GM19455 (cell line): ENCODE results near the gene CDH12.

Source experiments
- ATAC-seq: cut with Tn5 transposase; IDR thresholded peaks from one replicate; pipeline ENCODE4 v1.9.1; 2021; ENCODE audit not compliant: unreplicated experiment

Gene CDH12

DNA sequence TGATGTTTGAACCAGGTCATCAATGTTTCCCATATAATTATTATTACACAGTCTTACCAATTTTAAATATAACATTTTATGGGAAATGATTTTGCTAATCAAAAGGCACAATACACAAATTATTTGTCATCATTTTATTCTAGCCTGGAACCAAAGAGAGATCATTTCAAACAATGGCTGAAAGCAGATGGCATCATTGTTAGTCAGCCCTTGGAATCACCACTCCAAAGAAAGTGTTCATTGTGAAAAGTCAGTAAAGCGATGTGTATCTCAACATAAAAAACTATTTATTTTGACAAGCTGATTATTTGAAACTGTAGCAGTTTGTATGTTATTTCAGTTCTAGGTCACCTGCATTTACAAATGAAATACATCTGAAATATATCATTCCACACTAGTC is 1068.7 kb downstream of the CDH12 start:
- ATAC-seq, result no peak

DNA sequence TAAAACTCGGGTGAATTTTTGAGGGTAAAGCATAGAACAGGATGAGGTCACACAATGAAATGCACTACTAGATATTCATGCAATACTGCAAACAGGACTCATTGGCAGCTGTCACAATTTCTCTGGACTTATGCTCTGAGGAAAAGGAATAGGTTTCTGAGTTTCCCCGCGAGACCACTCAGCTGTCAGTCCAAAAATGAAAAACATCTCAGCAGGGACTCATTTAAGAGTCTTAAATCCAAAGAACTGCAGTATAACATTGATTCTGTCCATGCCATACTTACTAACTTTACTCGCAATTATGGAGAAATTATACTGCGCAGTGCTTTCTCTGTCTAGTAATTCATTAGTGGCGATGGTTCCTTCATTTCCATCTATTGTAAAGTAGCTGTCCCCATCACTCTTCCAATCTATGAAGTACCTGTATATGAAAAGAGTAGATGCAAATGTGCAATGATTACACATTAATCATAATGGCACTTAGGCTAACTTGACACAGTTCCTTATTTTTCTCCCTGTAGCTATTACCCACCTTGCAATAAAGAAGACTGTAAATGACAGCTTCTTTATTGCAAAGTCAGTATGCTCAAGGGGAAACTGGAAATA is 1070.0 kb downstream of the CDH12 start:
- ATAC-seq, result no peak

DNA sequence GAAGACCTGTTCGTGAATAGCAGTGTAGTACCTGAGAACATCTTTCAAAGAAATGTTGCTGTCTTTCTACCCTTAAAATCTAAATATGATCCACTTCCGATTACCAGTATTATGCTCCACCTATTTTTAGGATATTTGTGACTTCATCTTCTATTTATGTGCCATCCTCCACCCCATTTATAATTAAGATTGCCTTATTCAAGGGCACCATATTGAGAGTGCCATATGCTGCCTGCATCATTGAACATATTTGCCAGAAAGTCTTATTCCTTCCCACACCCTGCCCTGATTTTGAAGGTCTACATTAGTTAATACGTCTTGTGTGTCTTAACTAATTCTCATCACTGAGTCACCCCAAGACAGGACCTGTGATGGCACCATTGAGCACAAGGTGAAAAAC is 1076.7 kb downstream of the CDH12 start:
- no peak for ATAC-seq

DNA sequence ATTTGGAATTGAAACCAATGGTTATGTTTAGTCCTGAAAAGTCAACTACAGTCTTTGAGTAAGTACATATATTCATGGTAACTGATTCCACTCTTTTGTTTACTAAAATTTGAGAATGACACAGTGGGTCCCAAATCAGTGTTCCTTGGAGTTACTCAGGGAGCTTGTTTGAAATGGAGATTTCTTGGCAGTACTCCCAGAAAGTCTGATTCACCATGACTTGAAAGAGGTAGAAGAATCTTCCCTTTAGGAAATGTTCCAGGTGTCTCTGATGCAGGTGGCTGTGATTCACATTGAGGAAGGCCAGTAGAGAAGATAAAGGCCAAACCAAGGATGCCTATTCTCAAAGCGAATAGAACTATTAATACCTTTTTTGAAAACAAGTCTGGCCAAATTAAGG is 1078.3 kb downstream of the CDH12 start:
- no peak for ATAC-seq

DNA sequence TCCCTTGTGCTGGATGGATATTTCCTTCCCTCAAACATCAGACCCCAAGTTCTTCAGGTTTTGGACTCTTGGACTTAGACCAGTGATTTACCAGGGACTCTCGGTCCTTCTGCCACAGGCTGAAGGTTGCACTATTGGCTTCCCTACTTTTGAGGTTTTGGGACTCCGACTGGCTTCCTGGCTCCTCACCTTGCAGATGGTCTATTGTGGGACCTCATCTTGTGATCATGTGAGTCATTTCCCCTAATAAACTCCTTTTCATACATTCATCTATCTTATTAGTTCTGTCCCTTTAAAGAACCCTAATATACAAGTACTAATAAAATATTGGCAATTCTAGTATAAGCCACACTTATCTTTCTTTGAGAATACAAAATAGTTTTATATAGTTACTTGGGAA is 1078.9 kb downstream of the CDH12 start:
- no peak for ATAC-seq

DNA sequence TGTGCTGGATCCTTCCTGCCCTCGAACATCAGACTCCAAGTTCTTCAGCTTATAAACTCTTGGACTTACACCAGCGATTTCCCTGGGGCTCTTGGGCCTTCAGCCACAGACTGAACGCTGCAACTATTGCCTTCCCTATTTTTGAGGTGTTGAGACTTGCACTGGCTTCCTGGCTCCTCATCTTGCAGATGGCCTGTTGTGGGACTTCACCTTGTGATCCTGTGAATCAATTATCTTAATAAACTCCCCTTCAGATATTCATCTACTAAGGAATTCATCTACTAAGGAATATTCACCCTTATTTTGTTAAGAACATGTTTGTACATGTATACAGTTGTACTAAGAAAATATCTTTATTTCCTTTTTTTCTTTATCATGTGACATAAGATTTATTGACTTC is 1079.7 kb downstream of the CDH12 start:
- ATAC-seq, result no peak

DNA sequence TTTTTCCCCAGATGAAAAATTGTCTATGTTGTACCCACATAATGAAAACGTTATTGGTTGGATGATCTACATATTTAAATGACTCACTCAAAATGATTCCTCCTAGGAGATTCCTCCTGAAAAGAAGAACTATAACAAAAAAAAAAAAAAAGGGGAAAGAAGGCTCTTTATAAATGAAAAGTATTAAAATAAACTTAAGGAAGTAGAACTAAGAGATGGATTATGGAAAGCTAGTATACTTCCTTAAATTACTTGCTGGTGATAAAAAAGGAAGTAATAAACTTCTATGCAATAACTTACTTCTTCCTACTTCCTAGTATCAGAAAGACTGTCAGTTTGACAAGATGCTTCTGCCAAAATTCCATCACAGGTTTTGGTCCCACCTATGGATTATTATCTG is 1087.7 kb downstream of the CDH12 start:
- ATAC-seq, result no peak

DNA sequence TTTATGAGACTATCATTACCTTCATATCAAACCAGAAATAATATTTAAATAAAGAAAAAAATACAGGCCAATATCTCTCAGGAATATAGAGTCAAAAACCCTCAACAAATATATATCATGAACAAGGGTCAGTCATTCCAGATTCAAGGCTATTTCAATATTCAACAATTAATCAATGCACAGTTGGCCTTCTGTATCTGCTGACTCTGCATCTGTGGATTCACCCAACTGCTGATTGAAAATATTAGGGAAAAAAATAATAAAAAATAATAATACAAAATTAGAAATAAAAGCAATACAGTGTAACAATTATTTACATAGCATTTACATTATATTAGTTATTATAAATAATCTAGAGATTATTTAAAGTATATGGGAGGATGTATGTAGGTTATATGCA is 1114.0 kb downstream of the CDH12 start:
- no peak for ATAC-seq

DNA sequence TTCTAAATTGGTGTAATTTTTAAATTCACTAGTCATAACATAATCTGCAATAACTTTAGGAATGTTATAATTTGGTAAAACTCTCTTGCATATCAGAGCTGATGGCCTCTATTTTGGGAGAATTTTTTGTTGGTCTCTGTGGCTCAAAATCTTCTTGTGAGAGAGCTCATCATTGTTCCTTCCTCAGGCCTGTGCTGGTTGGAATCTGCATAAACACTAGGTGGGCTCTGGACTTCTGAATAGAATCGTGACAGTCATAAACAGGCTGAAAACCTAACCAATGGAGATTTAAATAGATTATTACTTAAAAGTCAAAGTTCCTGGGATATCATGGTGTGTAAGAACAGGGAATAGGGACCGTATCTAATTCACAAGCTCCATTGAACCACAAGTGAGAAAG is 1129.6 kb downstream of the CDH12 start:
- no peak for ATAC-seq

DNA sequence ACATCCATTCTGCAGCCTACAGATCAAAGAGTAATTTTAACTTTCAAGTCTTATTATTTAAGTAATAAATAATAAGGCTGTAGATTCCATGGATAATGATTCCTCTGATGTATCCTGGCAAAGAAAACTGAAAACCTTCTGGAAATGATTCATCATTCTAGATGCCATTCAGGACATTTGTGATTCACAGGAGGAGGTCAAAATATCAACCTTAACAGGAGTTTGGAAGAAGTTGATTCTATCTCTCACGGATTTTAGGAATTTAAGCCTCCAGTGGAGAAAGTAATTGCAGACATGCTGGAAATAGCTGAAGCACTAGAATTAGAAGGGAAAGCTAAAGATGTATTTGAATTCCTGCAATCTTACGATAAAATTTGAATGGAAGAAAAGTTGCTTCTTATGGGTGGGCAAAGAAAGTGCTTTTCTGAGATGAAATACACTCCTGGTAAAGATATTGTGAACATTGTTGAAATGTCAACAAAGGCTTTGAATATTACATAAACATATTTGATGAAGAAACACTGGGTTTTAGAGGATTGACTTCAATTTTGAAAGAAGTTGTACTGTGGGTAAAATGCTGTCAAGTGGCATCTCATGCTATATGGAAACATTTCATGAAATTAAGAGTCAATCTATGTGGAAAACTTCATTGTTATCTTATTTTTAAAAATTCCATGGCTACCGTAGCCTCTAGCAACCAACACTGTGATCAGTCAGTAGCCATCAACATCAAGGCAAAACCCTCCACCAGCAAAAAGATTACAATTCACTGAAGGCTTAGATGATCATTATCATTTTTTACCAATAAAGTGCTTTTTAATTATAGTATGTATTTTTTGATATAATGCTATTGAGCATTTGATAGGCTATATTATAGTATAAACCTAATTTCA is 1141.0 kb downstream of the CDH12 start:
- no peak for ATAC-seq

DNA sequence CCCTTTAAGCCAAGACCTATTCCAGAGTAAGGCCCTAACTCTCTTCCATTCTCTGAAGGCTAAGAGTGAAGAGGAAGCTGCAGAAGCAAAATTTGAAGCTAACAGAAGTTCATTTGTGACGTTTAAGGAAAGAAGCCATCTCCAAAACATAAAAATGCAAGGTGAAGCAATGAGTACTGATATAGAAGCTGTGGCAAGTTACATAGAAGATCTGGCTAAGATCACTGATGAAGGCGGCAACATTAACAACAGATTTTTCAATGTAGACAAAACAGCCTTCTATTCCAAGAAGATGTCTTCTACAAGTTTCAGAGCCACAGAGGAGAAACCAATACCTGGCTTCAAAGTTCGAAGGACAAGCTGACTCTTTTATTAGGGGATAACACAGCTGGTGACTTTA is 1143.4 kb downstream of the CDH12 start:
- no peak for ATAC-seq

DNA sequence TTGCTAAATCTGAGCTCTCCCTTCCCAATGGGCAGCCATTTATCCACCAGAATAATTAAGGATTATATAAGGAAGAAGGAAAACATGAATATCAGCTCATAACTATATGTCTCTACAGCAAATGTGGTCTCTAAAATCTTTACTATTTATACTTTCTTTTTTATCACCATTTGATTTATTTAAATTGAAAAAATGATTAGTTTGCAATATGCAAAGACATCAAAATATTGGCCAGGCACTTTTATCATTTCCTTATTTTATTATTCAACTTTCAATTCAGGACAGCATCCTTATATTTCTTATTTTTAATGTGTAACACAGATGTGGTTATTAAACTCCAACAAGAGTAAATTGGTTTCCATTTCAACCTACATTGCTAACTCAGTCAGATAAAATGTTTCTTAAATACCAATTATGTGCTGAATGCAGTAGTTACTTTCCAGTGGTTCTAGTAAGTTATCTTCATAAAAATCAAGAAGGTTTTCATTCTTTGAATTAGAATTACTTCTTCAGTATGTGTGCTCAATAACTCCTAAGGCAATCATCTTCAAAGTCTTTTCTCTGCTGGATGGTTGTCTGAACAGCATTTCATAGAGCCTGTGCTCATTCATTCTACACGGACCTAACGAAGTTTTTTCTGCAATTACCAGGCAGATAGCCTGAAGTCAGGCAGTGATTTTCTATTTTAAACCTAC is 1148.0 kb downstream of the CDH12 start:
- no peak for ATAC-seq

DNA sequence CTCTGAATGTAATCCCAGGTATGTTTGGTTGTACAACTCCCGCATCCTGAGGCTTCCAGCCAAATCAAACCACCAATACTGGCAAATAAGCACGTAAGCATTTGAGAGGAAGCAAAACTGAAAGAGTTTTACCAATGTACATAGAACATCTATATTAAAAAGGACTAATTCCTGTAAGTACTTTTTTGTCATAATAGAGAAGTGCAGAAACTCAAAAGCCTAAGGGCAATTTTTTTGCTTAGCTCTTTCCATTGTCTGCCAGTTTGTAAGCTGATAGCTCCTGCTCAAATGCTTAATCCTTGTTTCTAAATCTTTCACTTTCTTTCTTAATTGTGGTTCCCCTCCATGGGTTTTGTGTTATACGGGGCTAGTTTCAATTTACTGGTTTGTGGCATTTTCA is 1151.8 kb downstream of the CDH12 start:
- no peak for ATAC-seq
